CD4-positive, alpha-beta T cell treated with Interleukin-17A for 1 hour (primary cell): ENCODE measurements around the gene LCE3A.
"Not testable (repeated sequence)": the region's sequence is repeated elsewhere in the genome, so short reads cannot be mapped to it uniquely, and the experiment has no call there.

Experiments
- DNase-seq: peaks from one replicate; pipeline ENCODE4 v3.0.0-alpha.2; 2020

Gene LCE3A

DNA sequence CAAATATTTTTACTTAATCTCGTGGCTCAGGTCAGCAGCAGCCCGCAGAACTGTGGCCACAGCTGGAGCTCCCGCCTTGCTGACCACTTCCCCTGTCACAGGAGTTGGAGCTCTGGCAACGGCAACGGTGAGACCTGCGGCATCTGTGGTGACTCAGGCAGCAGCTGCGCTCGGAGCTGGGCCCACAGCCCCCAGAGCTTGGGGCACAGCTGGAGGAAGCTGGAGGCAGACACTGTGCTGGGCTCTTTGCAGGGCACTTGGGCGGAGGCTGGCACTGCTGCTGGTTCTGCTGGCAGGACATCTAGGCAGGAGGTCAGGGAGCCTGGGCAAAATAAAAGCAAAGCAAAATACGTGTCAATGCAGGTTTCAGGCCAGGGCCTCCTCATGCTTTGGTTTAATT lies at the start of gene LCE3A:
Gene LCE3A (minus strand): TSS at position 301 of the 400 bp plus-strand sequence. CDS start 0 bp downstream, at position 301.
- DNase-seq, result no peak

GRCh38 chr1:152667648-152668047 lies 44.7 kb upstream of the LCE3A start:
- DNase-seq, result no peak

GRCh38 chr1:152666171-152666570 lies 43.3 kb upstream of the LCE3A start:
- DNase-seq, result not testable (repeated sequence)

GRCh38 chr1:152663098-152663497 lies 40.2 kb upstream of the LCE3A start, which contains the start of gene LCE2D:
Gene LCE2D (plus strand): TSS chr1:152663380. CDS start chr1:152664106, 726 bp downstream.
- DNase-seq, result no peak

DNA sequence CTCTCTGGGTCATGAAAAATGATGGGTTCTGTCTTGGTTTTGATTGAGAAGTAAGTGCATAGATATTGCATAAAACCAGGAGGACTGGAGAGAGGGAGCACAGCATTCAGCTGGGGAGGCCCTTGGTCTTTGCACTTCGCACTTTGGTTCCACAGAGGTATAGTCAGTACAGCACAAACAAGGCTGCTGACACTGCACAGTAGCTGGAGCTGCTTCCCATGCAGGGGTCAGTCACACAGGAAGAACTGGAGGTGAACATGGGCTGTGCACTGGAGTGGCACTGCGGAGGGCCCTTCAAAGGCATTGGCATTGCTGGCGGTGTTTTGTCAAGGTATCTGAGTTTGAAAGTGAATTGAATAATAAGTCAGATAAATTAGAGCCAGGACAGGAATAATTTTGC lies 35.7 kb upstream of the LCE3A start:
- DNase-seq, result no peak

- no peak for DNase-seq
Observed at GRCh38 chr1:152657677-152658076, 34.8 kb upstream of the LCE3A start.

DNA sequence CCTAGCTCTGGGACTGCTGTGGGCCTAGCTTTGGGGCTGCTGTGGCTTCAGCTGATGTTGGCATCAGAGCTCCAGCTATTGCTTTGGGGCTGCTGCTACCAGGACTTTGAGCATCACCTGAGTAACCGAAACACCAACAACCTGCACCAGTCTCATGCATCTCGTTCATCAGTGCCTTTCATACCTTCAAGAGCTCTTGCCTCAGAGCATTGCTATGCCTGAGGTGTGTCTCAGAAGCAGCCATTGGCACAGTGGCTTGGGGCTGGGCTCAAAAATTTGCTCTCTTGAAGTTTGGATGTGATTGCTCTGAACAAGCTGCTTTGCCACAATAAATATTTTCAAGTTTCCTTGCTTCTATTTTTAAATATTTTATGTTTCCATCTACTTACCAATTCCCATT lies 33.6 kb upstream of the LCE3A start:
- DNase-seq, result no peak

GRCh38 chr1:152654110-152654509 lies 31.2 kb upstream of the LCE3A start:
- peak; percentile 56 for DNase-seq

- DNase-seq, result no peak
Observed at GRCh38 chr1:152646656-152647055, 23.8 kb upstream of the LCE3A start.

GRCh38 chr1:152645146-152645545 lies 22.2 kb upstream of the LCE3A start:
- DNase-seq, result no peak

GRCh38 chr1:152643945-152644344 lies 21.0 kb upstream of the LCE3A start:
- no peak for DNase-seq

- no peak for DNase-seq
Observed at GRCh38 chr1:152640351-152640750, 17.4 kb upstream of the LCE3A start.

DNA sequence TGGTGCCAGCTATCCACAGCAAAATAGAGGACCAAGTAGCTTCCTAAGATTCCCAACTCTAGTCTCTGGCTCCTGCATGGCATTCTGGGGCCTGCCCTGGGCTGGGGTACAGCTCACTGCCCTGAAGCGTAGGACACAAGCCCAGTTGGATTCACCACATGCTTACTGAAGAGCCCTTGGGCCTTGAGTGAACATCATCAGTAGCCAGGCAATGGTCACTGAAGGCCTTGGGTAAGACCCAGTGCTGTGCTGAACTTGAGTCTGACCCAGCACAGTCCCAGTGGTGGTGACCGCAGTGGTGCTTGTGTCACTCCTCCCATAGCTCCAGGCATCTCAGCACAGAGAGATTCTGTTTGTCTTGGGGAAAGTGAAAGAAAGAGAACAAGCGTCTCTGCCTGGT lies 7.7 kb upstream of the LCE3A start:
- DNase-seq, result no peak

GRCh38 chr1:152626744-152627143 lies 3.8 kb upstream of the LCE3A start:
- DNase-seq, result no peak

- no peak for DNase-seq
Observed at GRCh38 chr1:152623203-152623844, 421 bp upstream of the LCE3A start.

GRCh38 chr1:152621993-152622392 lies 910 bp downstream of the LCE3A start:
- no peak for DNase-seq

GRCh38 chr1:152613511-152613910 lies 9.4 kb downstream of the LCE3A start, which contains the start of gene LCE3B:
Gene LCE3B (plus strand): TSS chr1:152613811. CDS start chr1:152613811, 0 bp downstream.
- DNase-seq, result no peak

GRCh38 chr1:152599934-152600333 lies 23.0 kb downstream of the LCE3A start, which contains the start of gene LCE3C:
Gene LCE3C (plus strand): TSS chr1:152600234. CDS start chr1:152600732, 498 bp downstream.
- no peak for DNase-seq

DNA sequence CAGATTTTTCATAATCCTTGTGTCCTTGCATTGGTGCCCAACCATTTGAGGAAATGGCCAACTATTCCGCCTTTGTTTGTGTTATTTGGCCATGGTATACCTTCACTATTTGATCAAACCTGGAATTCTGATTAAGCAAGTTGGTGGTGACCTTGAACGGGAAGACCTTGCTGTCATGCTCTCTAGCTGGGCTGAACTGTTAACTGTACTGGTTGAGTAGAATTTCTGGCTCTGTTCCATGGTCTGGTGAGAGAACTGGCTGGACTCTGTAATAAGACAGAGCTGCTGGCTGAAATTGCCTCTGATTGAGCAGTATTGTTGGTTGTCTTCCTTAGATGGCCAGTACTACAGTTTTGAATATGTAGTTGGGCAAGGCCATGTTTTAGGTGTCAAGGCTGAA lies 25.9 kb downstream of the LCE3A start:
- DNase-seq, result no peak

DNA sequence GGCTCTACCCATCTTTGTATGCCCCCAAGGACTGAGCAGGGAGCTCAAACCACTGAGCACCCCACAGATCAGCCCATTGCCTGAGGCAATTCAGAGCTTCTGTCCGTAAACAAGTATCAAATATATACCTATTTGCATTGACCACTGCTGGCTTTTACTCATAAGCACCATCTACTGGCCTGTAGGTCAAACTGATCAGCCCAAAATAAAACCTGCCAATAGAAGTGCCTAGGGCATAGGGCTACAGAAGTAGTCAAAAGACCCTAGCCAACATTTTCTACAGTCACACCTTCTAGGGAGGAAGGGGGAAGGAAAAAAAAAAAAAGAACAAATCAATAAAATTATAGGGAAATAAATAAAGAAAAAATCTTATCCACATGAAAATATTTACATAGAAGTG lies 37.3 kb downstream of the LCE3A start:
- no peak for DNase-seq

- DNase-seq, result no peak
Observed at GRCh38 chr1:152582647-152583046, 40.3 kb downstream of the LCE3A start.

DNA sequence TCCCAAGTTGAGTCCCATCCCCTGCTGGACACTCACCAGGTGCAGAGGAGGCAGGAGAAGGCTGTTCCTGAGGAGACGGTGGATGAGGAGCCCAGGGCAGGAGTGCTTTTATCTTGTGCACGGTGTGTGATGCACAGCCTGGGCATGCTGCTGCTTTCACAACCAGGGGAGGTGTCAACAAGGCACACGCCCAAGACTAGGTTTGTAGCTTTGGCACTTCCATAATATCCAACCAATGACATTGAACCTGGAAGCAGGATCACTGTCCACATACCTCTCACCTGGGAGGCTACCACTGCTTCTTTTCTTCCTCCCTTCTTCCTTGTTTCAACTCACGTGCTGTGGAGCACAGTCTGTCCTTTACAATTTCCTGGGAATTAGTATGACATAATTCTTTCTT lies 42.5 kb downstream of the LCE3A start, which contains the start of gene LCE3D:
Gene LCE3D (minus strand): TSS at position 84 of the 400 bp plus-strand sequence. CDS start 580 bp downstream, outside the sequence.
- DNase-seq, result no peak

DNA sequence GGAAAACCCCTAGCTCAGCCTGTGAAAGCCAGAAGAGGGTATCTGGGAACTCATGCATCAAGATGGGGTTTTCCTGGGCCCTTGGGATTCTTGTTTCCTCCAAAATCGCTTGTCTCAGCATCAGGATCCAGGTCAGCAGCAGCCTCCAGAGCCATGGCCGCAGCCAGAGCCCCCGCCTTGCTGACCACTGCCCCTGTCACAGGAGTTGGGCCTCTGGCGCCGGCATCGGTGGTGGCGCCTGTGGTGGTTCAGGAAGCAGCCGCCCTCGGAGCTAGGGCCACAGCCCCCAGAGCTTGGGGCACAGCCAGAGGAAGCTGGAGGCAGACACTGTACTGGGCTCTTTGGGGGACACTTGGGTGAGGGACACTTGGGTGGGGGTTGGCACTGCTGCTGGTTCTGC lies 43.4 kb downstream of the LCE3A start:
- not testable (repeated sequence) for DNase-seq

GRCh38 chr1:152577168-152577567 lies 45.7 kb downstream of the LCE3A start:
- DNase-seq, result no peak
